AG20443 (cell line): ENCODE results near the gene SFSWAP.

Experiments
- DNase-seq: peaks from one replicate; pipeline ENCODE4 v3.0.0; 2012; ENCODE audit warnings: low spot score, mixed read lengths

Gene SFSWAP

GRCh38 chr12:131816495-131816894 is 105.6 kb downstream of the SFSWAP start:
- peak; percentile 35 for DNase-seq

GRCh38 chr12:131817241-131817640 is 106.4 kb downstream of the SFSWAP start:
- no peak for DNase-seq

DNA sequence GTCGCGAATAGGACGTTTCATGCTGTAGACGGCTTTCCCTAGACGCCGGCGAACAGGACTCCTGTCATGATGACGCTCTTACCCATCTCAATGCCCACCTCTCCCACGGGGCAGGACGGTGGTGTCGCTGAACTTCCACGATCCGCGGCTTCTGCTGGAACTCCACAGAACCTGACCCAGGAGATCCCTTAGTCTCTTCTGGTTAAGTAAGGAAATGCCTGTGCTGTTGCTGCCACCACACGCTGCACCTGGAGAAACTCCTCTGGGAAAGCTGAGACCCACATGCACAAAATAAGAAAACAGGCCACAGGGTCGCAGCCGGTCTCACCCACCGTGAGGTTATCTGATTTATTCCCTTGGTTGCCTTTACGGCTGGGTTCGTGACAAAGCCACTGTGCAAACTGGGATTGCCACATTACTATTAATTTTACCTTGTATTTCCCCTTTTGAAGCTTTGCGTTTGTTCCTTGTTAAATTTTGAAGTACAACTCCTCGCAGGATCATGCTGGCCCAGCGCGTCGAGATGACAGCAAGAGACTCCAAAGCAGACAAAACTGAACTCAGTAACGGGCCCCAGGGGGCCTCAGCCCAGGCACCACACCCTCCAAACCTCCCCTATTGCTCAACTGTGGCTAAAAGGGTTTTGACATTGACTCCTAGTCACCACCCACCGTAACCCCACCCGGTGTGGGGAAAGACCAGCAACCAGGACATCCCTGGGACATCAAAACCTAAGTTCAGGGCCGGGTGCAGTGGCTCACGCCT is 108.1 kb downstream of the SFSWAP start:
- peak; percentile 53 for DNase-seq

- DNase-seq = no peak
Observed at GRCh38 chr12:131824450-131824849, 113.6 kb downstream of the SFSWAP start.

GRCh38 chr12:131825146-131825892 is 114.4 kb downstream of the SFSWAP start:
- peak; percentile 81 for DNase-seq

- DNase-seq = no peak
Observed at GRCh38 chr12:131826097-131826928, 115.4 kb downstream of the SFSWAP start.

DNA sequence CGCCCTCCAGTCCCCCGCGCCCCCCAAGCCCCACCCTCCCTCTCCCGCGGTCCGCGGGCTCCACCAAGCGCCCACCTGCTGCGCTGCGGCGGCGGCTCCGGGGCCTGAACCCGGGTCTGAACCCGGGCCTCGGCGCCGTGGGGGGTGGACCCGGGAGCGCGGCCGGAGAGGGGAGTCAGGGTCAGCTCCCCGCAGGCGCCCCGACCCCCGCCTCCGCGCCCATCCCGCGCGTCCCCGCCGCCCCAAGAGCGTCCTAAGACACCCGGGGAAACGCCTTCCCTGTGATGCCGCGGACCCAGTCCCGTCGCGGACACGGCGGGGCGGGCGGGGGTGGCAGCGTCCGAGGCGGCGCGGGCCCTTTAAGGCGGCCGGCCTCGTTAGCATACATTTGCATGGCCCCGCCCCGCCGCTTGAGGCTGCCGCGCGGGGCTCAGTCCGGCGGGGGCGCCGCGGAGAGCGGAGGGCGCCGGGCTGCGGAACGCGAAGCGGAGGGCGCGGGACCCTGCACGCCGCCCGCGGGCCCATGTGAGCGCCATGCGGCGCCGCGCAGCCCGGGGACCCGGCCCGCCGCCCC is 117.2 kb downstream of the SFSWAP start, which contains the start of gene MMP17:
Gene MMP17, plus strand, starts transcription at position 433 of the 574 bp plus-strand sequence. Its CDS starts 102 bp downstream, at position 535.
- DNase-seq = peak; percentile 83

DNA sequence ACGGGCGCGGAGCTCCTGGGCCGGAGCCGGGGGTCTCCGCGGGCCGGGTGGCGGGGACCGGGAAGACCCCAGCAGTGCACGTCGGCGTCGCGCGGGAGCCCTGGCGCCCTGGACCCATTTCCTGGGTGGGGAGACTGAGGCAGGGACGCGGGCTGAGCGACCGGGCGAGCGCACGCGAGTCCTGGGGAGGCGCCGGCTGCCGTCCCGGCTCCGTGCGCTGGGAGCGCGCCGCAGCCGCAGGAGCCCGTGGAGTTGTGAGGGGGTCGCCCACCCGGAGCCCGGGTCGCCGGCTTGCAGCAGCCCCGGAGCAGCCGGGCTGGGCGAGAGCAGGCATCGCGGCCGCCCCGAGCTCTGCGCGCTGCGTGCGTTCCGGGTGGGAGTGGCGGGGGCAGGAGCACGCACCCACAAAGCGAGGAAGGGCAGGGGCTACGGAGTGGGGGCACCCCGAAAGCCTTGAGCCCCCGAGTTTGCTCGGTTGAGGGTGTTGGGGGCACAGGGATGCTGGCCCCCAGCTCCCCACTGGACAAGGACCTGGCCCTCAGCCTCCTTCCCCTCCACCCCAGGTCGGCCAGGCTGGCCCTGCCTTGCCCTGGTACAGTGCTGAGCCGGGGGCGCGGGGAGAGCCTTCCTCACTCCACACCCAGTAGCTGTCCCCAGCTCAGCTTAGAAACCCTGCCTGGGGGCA is 117.9 kb downstream of the SFSWAP start:
- peak; percentile 29 for DNase-seq

DNA sequence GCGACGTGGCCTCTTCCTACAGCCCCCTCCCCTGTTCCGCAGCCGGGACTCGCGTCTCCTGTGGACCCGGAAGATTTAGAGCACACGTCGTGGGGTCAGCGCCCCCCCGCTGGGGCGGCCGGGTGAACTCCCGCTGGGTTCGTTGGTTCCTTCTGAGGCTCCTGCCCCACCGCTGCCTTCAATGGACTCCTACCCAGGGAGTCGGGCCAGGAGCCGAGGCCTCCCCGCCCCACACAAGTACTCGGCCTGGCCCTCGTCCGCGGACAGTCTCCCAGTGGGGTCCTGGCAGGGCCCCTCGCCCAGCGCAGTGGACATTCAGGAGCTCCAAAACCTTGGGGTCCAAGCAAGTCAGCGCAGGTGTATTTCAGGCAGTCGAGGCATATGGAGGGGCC is 118.5 kb downstream of the SFSWAP start:
- DNase-seq = peak; percentile 40

DNA sequence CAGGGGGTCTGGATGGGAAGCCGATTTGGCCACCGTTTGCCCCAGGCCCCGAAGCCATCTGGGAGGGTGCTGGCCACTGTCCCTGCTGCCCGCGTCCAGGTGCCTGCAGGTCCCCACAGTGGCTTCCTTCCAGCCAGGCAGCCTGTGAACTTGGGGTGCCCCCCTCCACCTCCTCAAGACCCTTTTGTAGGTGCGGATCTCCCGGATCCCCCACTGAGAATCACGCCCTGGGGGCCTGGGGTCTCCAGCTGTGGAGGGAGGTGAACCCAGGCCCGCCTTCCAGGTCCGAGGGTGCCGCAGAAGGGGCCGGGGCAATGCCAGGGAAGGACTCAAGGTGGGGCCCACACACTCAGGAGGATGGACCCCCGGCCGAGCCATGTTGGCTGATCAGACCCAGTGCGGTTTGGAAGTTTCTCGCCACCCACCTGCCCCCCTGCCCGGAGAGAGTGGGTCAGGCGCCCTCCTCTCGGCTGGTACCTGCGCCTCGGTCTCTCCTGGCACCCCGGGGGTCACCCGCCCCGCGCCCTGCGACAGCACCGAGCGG is 119.0 kb downstream of the SFSWAP start:
- DNase-seq = no peak

GRCh38 chr12:131830335-131830913 is 119.5 kb downstream of the SFSWAP start:
- peak; percentile 93 for DNase-seq

DNA sequence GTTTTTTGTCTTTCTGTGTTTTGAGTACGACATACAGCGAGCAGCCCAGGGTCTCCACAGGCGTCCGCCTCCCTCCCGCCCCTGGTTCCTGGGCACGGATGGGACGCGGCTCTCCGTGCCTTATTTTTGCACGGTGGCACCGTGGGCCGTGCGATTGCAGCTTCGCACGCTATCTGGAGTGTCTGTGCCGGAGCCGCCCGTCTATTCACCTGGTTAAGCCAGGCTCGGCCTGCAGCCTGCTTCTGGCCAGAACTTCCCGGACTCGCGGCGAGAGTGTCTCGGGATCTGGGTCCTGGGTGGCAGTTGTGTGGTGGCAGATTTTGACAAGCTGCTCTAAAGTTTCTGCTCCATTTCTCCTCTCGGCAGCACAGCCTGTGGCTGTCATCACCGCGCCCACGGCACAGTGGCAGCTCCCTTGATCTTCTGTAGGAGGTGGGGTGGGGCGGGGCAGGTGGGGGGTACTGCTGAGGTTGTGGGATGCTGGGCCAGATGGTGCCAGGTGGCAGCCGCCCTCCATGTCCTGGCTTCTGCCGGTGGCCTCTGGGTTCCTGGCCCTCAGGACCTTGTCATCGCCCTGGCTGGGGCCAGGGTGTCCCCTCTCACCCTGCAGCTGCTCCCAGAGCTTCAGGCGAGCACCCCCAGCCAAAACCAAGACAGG is 120.2 kb downstream of the SFSWAP start:
- DNase-seq = no peak

- DNase-seq = peak; percentile 77
Observed at GRCh38 chr12:131831635-131832041, 120.7 kb downstream of the SFSWAP start.

DNA sequence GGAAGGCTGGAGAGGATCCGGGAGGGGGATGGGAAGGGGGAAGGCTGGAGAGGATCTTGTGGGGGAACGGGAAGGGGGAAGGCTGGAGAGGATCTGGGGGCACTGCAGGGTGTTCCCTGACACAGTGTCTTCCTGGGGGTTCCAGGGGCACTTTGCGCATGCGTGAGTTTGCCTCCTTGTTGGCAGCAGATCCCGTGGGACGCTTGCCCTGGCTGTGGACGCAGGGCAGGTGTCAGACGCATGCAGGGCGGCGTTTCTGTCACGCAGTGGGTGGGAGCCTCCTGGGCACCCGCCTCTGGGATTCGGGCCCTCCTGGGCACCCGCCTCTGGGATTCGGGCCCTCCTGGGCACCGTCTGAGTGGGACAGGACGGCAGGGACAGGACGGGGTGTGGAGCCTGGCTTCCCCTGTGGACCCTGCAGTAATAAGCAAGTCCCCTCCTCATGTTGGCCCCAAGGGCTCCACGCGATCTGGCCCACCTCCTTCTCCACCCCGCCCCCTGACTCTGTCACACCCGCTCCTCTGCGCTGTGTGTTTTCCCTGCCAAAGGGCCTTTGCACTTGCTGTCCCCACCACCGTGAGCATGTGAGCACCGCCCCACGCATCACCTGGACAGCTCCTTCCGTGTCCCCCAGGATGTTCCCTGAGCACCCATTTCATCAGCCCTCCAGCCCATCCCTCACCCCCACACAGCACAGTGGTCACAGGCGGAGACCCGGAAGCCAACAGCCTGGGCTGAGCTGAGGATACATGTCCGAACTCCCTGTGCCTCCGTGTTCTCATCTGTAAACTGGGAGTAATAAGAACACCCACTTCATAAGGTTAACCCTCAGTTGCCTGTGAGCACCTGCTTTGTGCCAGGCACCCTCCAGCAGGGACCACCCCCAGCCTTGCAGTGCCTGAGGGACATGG is 121.7 kb downstream of the SFSWAP start:
- peak; percentile 89 for DNase-seq

DNA sequence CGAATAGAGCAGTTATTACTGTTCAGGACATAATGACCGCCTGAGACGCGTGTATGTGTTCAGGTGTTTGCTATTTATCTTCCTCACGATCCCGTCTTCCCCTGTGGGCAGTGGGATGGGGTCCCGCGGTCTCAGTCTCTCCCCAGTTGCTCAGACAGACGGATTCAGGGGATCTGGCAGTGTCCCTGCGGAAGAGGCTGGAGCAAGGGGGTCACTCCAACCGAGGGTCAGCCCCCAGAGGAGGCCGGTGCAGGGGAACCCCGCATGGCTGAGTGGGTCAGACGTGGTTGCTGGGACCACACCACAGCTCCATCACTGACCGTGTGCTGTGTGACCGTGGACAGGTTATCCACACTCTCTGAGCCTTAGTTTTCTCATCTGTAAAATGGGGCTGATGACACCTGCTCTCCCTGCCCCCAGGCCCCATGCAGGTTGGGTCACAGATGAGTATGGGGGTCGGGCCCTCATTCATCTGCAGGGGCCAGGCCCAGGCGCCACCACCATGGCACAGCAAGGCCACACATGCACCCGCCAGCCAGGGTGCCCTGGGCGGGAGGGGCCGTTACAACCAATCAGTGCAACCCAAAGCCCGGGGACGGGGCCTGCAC is 122.5 kb downstream of the SFSWAP start:
- DNase-seq = no peak

DNA sequence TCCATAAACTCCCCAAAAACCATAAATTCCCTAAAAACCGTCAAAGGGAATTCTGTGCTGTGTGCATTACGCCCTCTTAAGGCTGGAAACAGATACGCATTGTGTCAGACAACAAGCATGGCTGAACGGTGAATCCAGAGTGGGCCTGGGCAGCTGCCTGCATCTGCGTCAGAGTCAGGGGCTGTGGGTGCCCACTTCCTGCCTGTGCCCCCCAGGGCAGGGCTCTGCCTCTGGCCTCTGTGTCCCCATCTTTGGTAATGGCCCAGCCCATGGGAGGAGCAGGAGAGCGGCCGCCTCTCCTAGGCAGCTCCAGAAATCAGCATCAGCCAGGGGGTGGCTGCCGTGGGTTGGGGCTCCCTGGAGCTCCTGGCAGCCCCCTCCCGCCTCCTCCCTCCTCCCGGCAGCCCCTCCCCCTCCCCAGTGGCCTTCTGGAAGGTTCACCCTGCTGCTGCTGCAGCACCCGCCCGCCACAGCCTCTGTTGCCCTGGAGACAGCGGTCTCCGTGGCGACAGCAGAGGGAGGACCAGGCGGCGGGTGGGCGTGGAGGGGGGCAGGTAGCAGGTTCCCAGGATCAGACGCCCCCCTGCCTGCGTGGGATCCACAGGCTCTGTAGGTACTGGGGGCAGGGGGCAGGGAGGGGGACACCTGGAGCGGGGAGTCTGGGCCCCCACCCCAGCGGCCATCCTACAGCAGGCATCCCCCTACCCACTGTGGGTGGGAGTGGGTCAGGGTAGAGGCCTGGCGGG is 123.2 kb downstream of the SFSWAP start:
- DNase-seq = no peak

DNA sequence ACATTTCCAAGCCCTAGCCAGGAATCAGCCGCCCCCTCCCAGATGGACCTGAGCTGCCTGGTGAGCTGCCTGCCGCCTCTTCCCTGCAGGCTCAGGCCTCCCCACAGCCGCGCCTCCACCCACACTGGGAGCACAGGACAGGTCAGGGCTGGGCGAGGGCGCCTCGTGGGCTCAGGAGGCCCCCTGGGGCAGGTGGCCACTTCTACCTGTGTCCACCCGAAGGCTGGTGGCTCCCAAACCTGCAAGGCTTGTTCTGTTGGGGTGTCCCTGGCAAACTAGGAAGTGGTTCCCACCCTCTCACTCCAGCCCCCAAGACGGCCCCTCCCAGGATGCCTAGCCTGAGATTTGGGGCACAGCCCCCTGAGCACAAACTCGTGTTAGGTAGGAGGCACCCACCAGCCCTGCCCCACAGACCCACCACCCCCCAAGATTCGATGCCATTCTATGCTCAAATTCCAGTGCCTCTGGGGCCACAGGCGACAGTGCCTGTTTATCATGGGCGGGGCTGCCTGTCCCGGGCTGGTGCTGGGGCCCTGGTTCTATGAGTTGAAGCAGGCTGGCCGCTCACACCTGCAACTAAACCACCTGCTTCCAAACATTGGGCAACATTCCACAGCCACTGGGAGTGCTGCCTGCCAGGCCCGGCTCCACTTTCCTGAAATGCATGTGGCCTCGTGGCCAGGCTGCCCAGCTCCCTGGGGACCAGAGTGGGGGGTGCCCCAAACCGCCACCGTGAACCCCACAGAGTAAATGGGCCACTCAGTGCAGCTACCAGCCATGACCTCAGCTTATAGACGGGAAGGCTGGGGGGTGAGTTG is 124.1 kb downstream of the SFSWAP start:
- no peak for DNase-seq
